ENCODE measurements around the gene TM9SF1. TPM values are rescaled to one million over a fixed set of nuclear protein-coding genes. Genes with fewer than 3 reads are reported as not detected.

Gene TM9SF1
- total and polyA plus RNA-seq, 2 donors from 2014 or later = 41.1 to 83.6 TPM

DNA sequence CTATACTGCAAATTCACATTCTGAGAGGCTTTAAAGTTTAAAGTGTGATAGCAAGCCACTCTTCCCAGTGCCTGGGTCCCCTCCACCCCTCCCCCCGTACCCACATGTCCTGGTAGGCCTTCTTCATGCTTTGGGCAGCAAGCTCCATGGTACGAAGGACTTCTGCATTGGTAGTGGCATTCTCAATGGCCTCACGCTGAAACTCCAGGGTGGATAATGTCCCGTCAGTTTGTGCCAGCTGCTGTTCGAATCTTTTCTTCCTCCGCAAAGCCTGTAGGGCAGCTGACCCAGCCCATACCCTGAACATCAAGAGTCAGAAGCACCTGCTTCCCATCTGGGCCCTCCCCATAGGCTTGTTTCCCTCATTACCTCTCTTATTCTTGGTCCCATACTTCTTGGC lies 16.1 kb upstream of the TM9SF1 start:
- no peak for TF ChIP-seq CTCF (IDR thresholded peaks at IDR 0.05; ENCODE audit: borderline replicate concordance, extremely low read depth, insufficient read depth)
- H3K4me3 ChIP-seq (ENCODE audit: low read length in 3 of 3) = no peak overlapping the region
- no peaks in the 10 kb centered on the region for H3K9me3 ChIP-seq (ENCODE audit: control insufficient read depth in 2 of 3, insufficient read depth in 1 of 3, low read length in 3 of 3)
- H3K9ac ChIP-seq (ENCODE audit: low read length in 3 of 3) = no peak overlapping the region
- intact Hi-C loops (cut with DNase I) = no loop called here
- no peak for FAIRE-seq
- no peak for DNase-seq
- H3K4me1 ChIP-seq (ENCODE audit: control insufficient read depth in 2 of 3, insufficient read depth in 2 of 3, low read depth in 1 of 3, low read length in 3 of 3) = peaks cover 3 to 11% (median 3%) of the 10 kb centered on the region in 3 donors
- H3K27me3 ChIP-seq (ENCODE audit: control insufficient read depth, insufficient read depth, low read length) = no peaks in the 10 kb centered on the region
- H3K27ac ChIP-seq (ENCODE audit: low read depth in 2 of 2, low read length in 2 of 2) = no peak overlapping the region
- peaks cover 7 to 36% (median 23%) of the 10 kb centered on the region in 3 donors for H3K36me3 ChIP-seq (ENCODE audit: control insufficient read depth in 2 of 3, insufficient read depth in 3 of 3, low read length in 3 of 3)

- no peak overlapping the region for H3K4me3 ChIP-seq (ENCODE audit: low read length in 3 of 3)
- no peaks in the 10 kb centered on the region for H3K27me3 ChIP-seq (ENCODE audit: control insufficient read depth, insufficient read depth, low read length)
- H3K9me3 ChIP-seq (ENCODE audit: control insufficient read depth in 2 of 3, insufficient read depth in 1 of 3, low read length in 3 of 3) = no peaks in the 10 kb centered on the region
- no peak for TF ChIP-seq CTCF (IDR thresholded peaks at IDR 0.05; ENCODE audit: borderline replicate concordance, extremely low read depth, insufficient read depth)
- FAIRE-seq = no peak
- peaks cover 0 to 3% (median 0%) of the 10 kb centered on the region in 3 donors for H3K4me1 ChIP-seq (ENCODE audit: control insufficient read depth in 2 of 3, insufficient read depth in 2 of 3, low read depth in 1 of 3, low read length in 3 of 3)
- intact Hi-C loops (cut with DNase I) = no loop called here
- H3K27ac ChIP-seq (ENCODE audit: low read depth in 2 of 2, low read length in 2 of 2) = no peak overlapping the region
- H3K36me3 ChIP-seq (ENCODE audit: control insufficient read depth in 2 of 3, insufficient read depth in 3 of 3, low read length in 3 of 3) = peaks cover 7 to 47% (median 36%) of the 10 kb centered on the region in 3 donors
- H3K9ac ChIP-seq (ENCODE audit: low read length in 3 of 3) = no peak overlapping the region
- DNase-seq = no peak
Measured at GRCh38 chr14:24207625-24208024, 12.4 kb upstream of the TM9SF1 start.

DNA sequence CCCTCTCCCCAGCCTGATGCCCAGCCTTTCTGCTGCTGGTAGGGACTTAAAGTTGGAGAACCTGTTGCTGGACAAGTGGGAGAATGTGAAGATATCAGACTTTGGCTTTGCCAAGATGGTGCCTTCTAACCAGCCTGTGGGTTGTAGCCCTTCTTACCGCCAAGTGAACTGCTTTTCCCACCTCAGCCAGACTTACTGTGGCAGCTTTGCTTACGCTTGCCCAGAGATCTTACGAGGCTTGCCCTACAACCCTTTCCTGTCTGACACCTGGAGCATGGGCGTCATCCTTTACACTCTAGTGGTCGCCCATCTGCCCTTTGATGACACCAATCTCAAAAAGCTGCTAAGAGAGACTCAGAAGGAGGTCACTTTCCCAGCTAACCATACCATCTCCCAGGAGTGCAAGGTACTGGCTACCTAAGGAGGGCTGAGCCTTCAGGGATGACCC lies 11.9 kb upstream of the TM9SF1 start:
- Histone ChIP-seq H3K27me3 (ENCODE audit: control insufficient read depth, insufficient read depth, low read length) (no peaks in the 10 kb centered on the region), H3K27ac (ENCODE audit: low read depth in 2 of 2, low read length in 2 of 2) (no peak overlapping the region), H3K9me3 (ENCODE audit: control insufficient read depth in 2 of 3, insufficient read depth in 1 of 3, low read length in 3 of 3) (no peaks in the 10 kb centered on the region), H3K4me3 (ENCODE audit: low read length in 3 of 3) (no peak overlapping the region), H3K36me3 (ENCODE audit: control insufficient read depth in 2 of 3, insufficient read depth in 3 of 3, low read length in 3 of 3) (peaks cover 7 to 47% (median 36%) of the 10 kb centered on the region in 3 donors), H3K4me1 (ENCODE audit: control insufficient read depth in 2 of 3, insufficient read depth in 2 of 3, low read depth in 1 of 3, low read length in 3 of 3) (no peaks in the 10 kb centered on the region), H3K9ac (ENCODE audit: low read length in 3 of 3) (no peak overlapping the region)
- intact Hi-C loops (cut with DNase I) = no loop called here
- FAIRE-seq (no peak), DNase-seq (no peak)
- TF ChIP-seq CTCF (IDR thresholded peaks at IDR 0.05; ENCODE audit: borderline replicate concordance, extremely low read depth, insufficient read depth) = no peak

All from kidney (tissue), 14 donors.